Panc1 (cell line): ENCODE measurements around the gene KRT76. TPM values are rescaled to one million over a fixed set of nuclear protein-coding genes. Genes with fewer than 3 reads are reported as not detected.

Experiments
- ATAC-seq: fragments of 200-7000 bp; cut with Tn5 transposase; 2 replicates; pipeline ENCODE4 v1.9.1; 2020; ENCODE audit warnings: mild to moderate bottlenecking, moderate library complexity
- BruUV-seq: library from RNA; stranded (reverse); fragments of 400-500 nt; replicated peaks from 2 replicates; lab custom pipeline; 2021; lab: Mats Ljungman, UMichigan
- CTCF ChIA-PET: fragments of 300-600 bp; sonication (Branson Sonifier 250); formaldehyde crosslinking; loops from one replicate; lab custom pipeline; 2022; ENCODE audit warnings: antibody characterized with exemption; lab: Charles Lee
- POLR2A ChIA-PET: fragments of 300-600 bp; sonication (Branson Sonifier 250); formaldehyde crosslinking; loops from one replicate; lab custom pipeline; 2022; ENCODE audit warnings: antibody characterized with exemption; lab: Charles Lee
- DNase-seq: peaks from one replicate; pipeline ENCODE4 v3.0.0-alpha.2; 2010; ENCODE audit warnings: low read depth, low spot score
- H3K27ac ChIP-seq: 2 replicates; pipeline ENCODE4 v1.5.1; 2011; ENCODE audit warnings: mild to moderate bottlenecking, low read length, inconsistent platforms
- H3K27me3 ChIP-seq: fragments of 200-500 bp; sonication (Bioruptor generic); 2 replicates; pipeline ENCODE4 v1.6.0; 2014; ENCODE audit warnings: low read length, inconsistent platforms; ENCODE audit not compliant: control insufficient read depth, insufficient read depth
- H3K36me3 ChIP-seq: fragments of 200-500 bp; sonication (Bioruptor generic); 2 replicates; pipeline ENCODE4 v1.5.1; 2014; ENCODE audit warnings: inconsistent platforms, mild to moderate bottlenecking, low read length, moderate library complexity; ENCODE audit not compliant: control insufficient read depth, insufficient read depth
- H3K4me1 ChIP-seq: 2 replicates; pipeline ENCODE4 v1.5.1; 2011; ENCODE audit warnings: inconsistent platforms, mild to moderate bottlenecking, low read length, moderate library complexity; ENCODE audit not compliant: control insufficient read depth, insufficient read depth
- H3K4me3 ChIP-seq, 2 experiments: 2 replicates each; pipeline ENCODE4 v1.5.1; 2011 to 2012; ENCODE audit warnings: low read depth in 2 of 2, low read length in 2 of 2, mild to moderate bottlenecking in 2 of 2, inconsistent platforms in 1 of 2, moderate library complexity in 1 of 2
- H3K9me3 ChIP-seq: fragments of 200-500 bp; sonication (Bioruptor generic); 2 replicates; pipeline ENCODE4 v1.5.1; 2014; ENCODE audit warnings: low read depth, mild to moderate bottlenecking, inconsistent platforms, low read length, moderate library complexity; ENCODE audit not compliant: control insufficient read depth, insufficient read depth
- CTCF ChIP-seq: fragments of 450-650 bp; IDR thresholded peaks from 2 replicates; pipeline ENCODE4 v1.5.1; 2017; ENCODE audit warnings: mild to moderate bottlenecking
- POLR2AphosphoS5 ChIP-seq: IDR thresholded peaks from 2 replicates; pipeline ENCODE4 v1.6.1; 2012; ENCODE audit warnings: mild to moderate bottlenecking, low read depth, low read length, moderate library complexity
- REST ChIP-seq, 2 experiments: IDR thresholded peaks; 2 replicates each; pipeline ENCODE4 v1.6.1; 2011 to 2012; ENCODE audit warnings: low read depth in 2 of 2, control low read depth in 1 of 2, low read length in 1 of 2, mild to moderate bottlenecking in 1 of 2, moderate library complexity in 1 of 2; ENCODE audit not compliant: insufficient read depth in 1 of 2
- SIN3A ChIP-seq: IDR thresholded peaks from 2 replicates; pipeline ENCODE4 v1.6.1; 2012; ENCODE audit warnings: low read depth, mild to moderate bottlenecking, low read length, moderate library complexity, borderline replicate concordance; ENCODE audit not compliant: insufficient read depth
- TCF7L2 ChIP-seq: IDR thresholded peaks from 2 replicates; pipeline ENCODE4 v1.6.1; 2011; ENCODE audit warnings: mild to moderate bottlenecking, low read depth, low read length, inconsistent platforms
- in situ Hi-C: cut with HindIII; loops from 2 replicates; pipeline ENCODE4 v1.10.0; 2016; ENCODE audit warnings: low sequenced_read_pairs, low pct_unique_long_range_greater_than_20kb
- intact Hi-C: fragments of 100-400 bp; cut with micrococcal nuclease; formaldehyde crosslinking; loops from one replicate; pipeline ENCODE4 v1.10.0; 2022; ENCODE audit not compliant: unreplicated experiment
- total RNA-seq: library from RNA; stranded (reverse); gene quantifications from one replicate; pipeline ENCODE4 v1.2.1, GENCODE V29; 2021; ENCODE audit not compliant: unreplicated experiment

KRT76 gene
- total RNA-seq, 1 experiment from 2014 or later = not detected

- CTCF ChIA-PET = no interaction called here
- H3K27me3 ChIP-seq = peaks cover 9% of the 10 kb centered on the region
Observed at GRCh38 chr12:52753283-52753682, 23.9 kb downstream of the KRT76 start.

GRCh38 chr12:52752516-52752915, 24.6 kb downstream of the KRT76 start:
- H3K27me3 ChIP-seq = peaks cover 9% of the 10 kb centered on the region
- H3K4me3 ChIP-seq = no peak overlapping the region
- in situ Hi-C loops = no loop called here
- BruUV-seq = no TSS peak
- POLR2A ChIA-PET = no interaction called here
- CTCF ChIA-PET = interaction anchor here (0.6 kb wide), 1 partner anchor 127 kb away, joined by 8 read pairs; no protein-coding TSS in a partner anchor
- H3K9me3 ChIP-seq = no peaks in the 10 kb centered on the region
- intact Hi-C loops = no loop called here
- TF ChIP-seq TCF7L2 (no peak), SIN3A (no peak), POLR2AphosphoS5 (no peak), CTCF (no peak), REST (IDR thresholded peaks at IDR 0.05; ENCODE audit: insufficient read depth in 1 of 2, low read depth in 2 of 2, low read length in 1 of 2) (no peak)
- H3K36me3 ChIP-seq = no peaks in the 10 kb centered on the region
- no peak overlapping the region for H3K27ac ChIP-seq
- ATAC-seq = no peak
- no peak for DNase-seq
- H3K4me1 ChIP-seq = no peaks in the 10 kb centered on the region

More at GRCh38 chr12:52753283-52753682, 23.9 kb downstream of the KRT76 start:
- POLR2A ChIA-PET = no interaction called here
- no peak overlapping the region for H3K27ac ChIP-seq
- H3K36me3 ChIP-seq = no peaks in the 10 kb centered on the region
- in situ Hi-C loops = no loop called here
- no peak for TF ChIP-seq CTCF
- TF ChIP-seq REST (IDR thresholded peaks at IDR 0.05; ENCODE audit: insufficient read depth in 1 of 2, low read depth in 2 of 2, low read length in 1 of 2) = no peak
- no peak for TF ChIP-seq SIN3A
- no peak for TF ChIP-seq TCF7L2
- BruUV-seq = no TSS peak
- no peak for ATAC-seq
- H3K4me1 ChIP-seq = no peaks in the 10 kb centered on the region
- H3K9me3 ChIP-seq = no peaks in the 10 kb centered on the region
- no peak for DNase-seq
- intact Hi-C loops = no loop called here
- H3K4me3 ChIP-seq = no peak overlapping the region
